ENCODE measurements around the gene SLAIN2. TPM values are rescaled to one million over a fixed set of nuclear protein-coding genes. Genes with fewer than 3 reads are reported as not detected.

SLAIN2 gene
- total RNA-seq, 4 donors from 2014 or later, result 68.4 to 238 (median 115) TPM

GRCh38 chr4:48380583-48381167 is 39.3 kb downstream of the SLAIN2 start:
- H3K4me3 ChIP-seq, result no peak overlapping the region
- H3K36me3 ChIP-seq, result peaks cover 0 to 43% of the 10 kb centered on the region in 2 donors
- no peaks in the 10 kb centered on the region for H3K27me3 ChIP-seq
- 78 to 81% methylated on average over 1 of the region's 1 CpG for WGBS, 2 donors (ENCODE audit: low coverage in 1 of 2)
- peaks cover 0 to 27% (median 0%) of the 10 kb centered on the region in 3 donors for H3K4me1 ChIP-seq
- H3K27ac ChIP-seq, result no peak overlapping the region
- no peak for ATAC-seq
- H3K9me3 ChIP-seq, result no peaks in the 10 kb centered on the region
- TF ChIP-seq POLR2A (IDR thresholded peaks at IDR 0.05) (no peak), CTCF (IDR thresholded peaks at IDR 0.05) (no peak), POLR2AphosphoS5 (IDR thresholded peaks at IDR 0.05) (no peak), EP300 (IDR thresholded peaks at IDR 0.05) (no peak)

GRCh38 chr4:48388525-48389154 is 47.3 kb downstream of the SLAIN2 start:
- peaks cover 0 to 12% (median 0%) of the 10 kb centered on the region in 3 donors for H3K4me1 ChIP-seq
- H3K9me3 ChIP-seq, result no peaks in the 10 kb centered on the region
- 39 to 56% methylated on average over 2 of the region's 2 CpGs for WGBS, 2 donors (ENCODE audit: low coverage in 1 of 2)
- TF ChIP-seq POLR2AphosphoS5 (IDR thresholded peaks at IDR 0.05) (no peak), CTCF (IDR thresholded peaks at IDR 0.05) (no peak), EP300 (IDR thresholded peaks at IDR 0.05) (no peak), POLR2A (IDR thresholded peaks at IDR 0.05) (no peak)
- peaks cover 0 to 57% of the 10 kb centered on the region in 2 donors for H3K36me3 ChIP-seq
- no peak overlapping the region for H3K4me3 ChIP-seq
- no peak for ATAC-seq
- H3K27ac ChIP-seq, result no peak overlapping the region
- H3K27me3 ChIP-seq, result no peaks in the 10 kb centered on the region

GRCh38 chr4:48396043-48396442 is 54.7 kb downstream of the SLAIN2 start:
- Histone ChIP-seq H3K9me3 (no peaks in the 10 kb centered on the region), H3K27ac (no peak overlapping the region), H3K36me3 (peaks cover 0 to 57% of the 10 kb centered on the region in 2 donors), H3K4me3 (no peak overlapping the region), H3K27me3 (no peaks in the 10 kb centered on the region), H3K4me1 (peaks cover 0 to 3% (median 0%) of the 10 kb centered on the region in 3 donors)
- 92 to 100% methylated on average over 1 of the region's 1 CpG for WGBS, 2 donors (ENCODE audit: low coverage in 1 of 2)
- no peak for TF ChIP-seq POLR2A (IDR thresholded peaks at IDR 0.05)
- no peak for TF ChIP-seq POLR2AphosphoS5 (IDR thresholded peaks at IDR 0.05)
- no peak for TF ChIP-seq CTCF (IDR thresholded peaks at IDR 0.05)
- no peak for TF ChIP-seq EP300 (IDR thresholded peaks at IDR 0.05)
- ATAC-seq, result no peak

GRCh38 chr4:48400416-48400815 is 59.1 kb downstream of the SLAIN2 start:
- no peak for TF ChIP-seq CTCF (IDR thresholded peaks at IDR 0.05)
- TF ChIP-seq POLR2AphosphoS5 (IDR thresholded peaks at IDR 0.05), result no peak
- no peak for TF ChIP-seq EP300 (IDR thresholded peaks at IDR 0.05)
- Histone ChIP-seq H3K4me3 (no peak overlapping the region), H3K27me3 (no peaks in the 10 kb centered on the region), H3K4me1 (peaks cover 0 to 3% (median 0%) of the 10 kb centered on the region in 3 donors), H3K9me3 (no peaks in the 10 kb centered on the region), H3K36me3 (peaks cover 0 to 43% of the 10 kb centered on the region in 2 donors), H3K27ac (no peak overlapping the region)
- ATAC-seq, result no peak
- 85 to 89% methylated on average over 4 of the region's 6 CpGs for WGBS, 2 donors (ENCODE audit: low coverage in 1 of 2)

- no peak overlapping the region for H3K4me3 ChIP-seq
- H3K36me3 ChIP-seq, result peaks cover 0 to 18% of the 10 kb centered on the region in 2 donors
- TF ChIP-seq CTCF (IDR thresholded peaks at IDR 0.05) (no peak), EP300 (IDR thresholded peaks at IDR 0.05) (no peak), POLR2AphosphoS5 (IDR thresholded peaks at IDR 0.05) (no peak), POLR2A (IDR thresholded peaks at IDR 0.05) (no peak)
- H3K27me3 ChIP-seq, result no peaks in the 10 kb centered on the region
- H3K4me1 ChIP-seq, result peaks cover 0 to 3% (median 0%) of the 10 kb centered on the region in 3 donors
- ATAC-seq, result no peak
- H3K27ac ChIP-seq, result no peak overlapping the region
- 96 to 100% methylated on average over 1 to 4 of the region's 5 CpGs for WGBS, 2 donors (ENCODE audit: low coverage in 1 of 2)
- H3K9me3 ChIP-seq, result no peaks in the 10 kb centered on the region
Observed at GRCh38 chr4:48403358-48403757, 62.0 kb downstream of the SLAIN2 start.
